ENCODE measurements around the gene FADS1. TPM values are rescaled to one million over a fixed set of nuclear protein-coding genes. Genes with fewer than 3 reads are reported as not detected.
A peak's percentile ranks its signal among the peaks of the same experiment; 100 is the strongest.

FADS1 gene
- total RNA-seq, 4 donors from 2014 or later = 2.2 to 13.8 (median 3.7) TPM

- DNase-seq = no peak
- no peak for TF ChIP-seq POLR2AphosphoS5 (IDR thresholded peaks at IDR 0.05)
- TF ChIP-seq POLR2A (IDR thresholded peaks at IDR 0.05) = no peak
- TF ChIP-seq CTCF (IDR thresholded peaks at IDR 0.05) = no peak
- TF ChIP-seq EP300 (IDR thresholded peaks at IDR 0.05; ENCODE audit: low read depth) = no peak
- Histone ChIP-seq H3K4me1 (no peaks in the 10 kb centered on the region), H3K27me3 (no peaks in the 10 kb centered on the region), H3K27ac (no peak overlapping the region), H3K9me3 (no peaks in the 10 kb centered on the region), H3K4me3 (no peak overlapping the region), H3K36me3 (no peaks in the 10 kb centered on the region)
- WGBS, 2 donors (ENCODE audit: low coverage in 1 of 2) = 69% methylated on average over 15 of the region's 15 CpGs; no CpG with 5 or more reads in 1 of the 2 donors
- in situ Hi-C loops (cut with MboI; ENCODE audit: low pct_ligation_motif_present in 1 of 4, low pct_unique_long_range_greater_than_20kb in 1 of 4, low sequenced_read_pairs in 3 of 4) (no loop called here), intact Hi-C loops (cut with DNase I; ENCODE audit: low total_unique reads) (no loop called here)
Measured at GRCh38 chr11:61762798-61763197, 54.0 kb downstream of the FADS1 start.

GRCh38 chr11:61762223-61762615 lies 54.6 kb downstream of the FADS1 start:
- Histone ChIP-seq H3K27me3 (no peaks in the 10 kb centered on the region), H3K4me1 (peaks cover 0 to 4% (median 1%) of the 10 kb centered on the region in 4 donors)

GRCh38 chr11:61761440-61762222 lies 55.2 kb downstream of the FADS1 start:
- in situ Hi-C loops (cut with MboI; ENCODE audit: low pct_ligation_motif_present in 1 of 4, low pct_unique_long_range_greater_than_20kb in 1 of 4, low sequenced_read_pairs in 3 of 4) = no loop called here
- no peaks in the 10 kb centered on the region for H3K36me3 ChIP-seq
- H3K27ac ChIP-seq = no peak overlapping the region
- no peak overlapping the region for H3K4me3 ChIP-seq
- 76 to 81% methylated on average over 4 to 11 of the region's 11 CpGs for WGBS, 2 donors (ENCODE audit: low coverage in 1 of 2)
- DNase-seq = no peak
- H3K9me3 ChIP-seq = no peaks in the 10 kb centered on the region
- TF ChIP-seq POLR2AphosphoS5 (IDR thresholded peaks at IDR 0.05) (no peak), POLR2A (IDR thresholded peaks at IDR 0.05) (no peak), EP300 (IDR thresholded peaks at IDR 0.05; ENCODE audit: low read depth) (no peak), CTCF (IDR thresholded peaks at IDR 0.05) (no peak)
- intact Hi-C loops (cut with DNase I; ENCODE audit: low total_unique reads) = no loop called here
- H3K27me3 ChIP-seq = no peaks in the 10 kb centered on the region
- peaks cover 0 to 9% (median 7%) of the 10 kb centered on the region in 4 donors for H3K4me1 ChIP-seq

More at GRCh38 chr11:61762223-61762615, 54.6 kb downstream of the FADS1 start:
- intact Hi-C loops (cut with DNase I; ENCODE audit: low total_unique reads) = no loop called here
- Histone ChIP-seq H3K27ac (no peak overlapping the region), H3K9me3 (no peaks in the 10 kb centered on the region), H3K4me3 (no peak overlapping the region), H3K36me3 (no peaks in the 10 kb centered on the region)
- in situ Hi-C loops (cut with MboI; ENCODE audit: low pct_ligation_motif_present in 1 of 4, low pct_unique_long_range_greater_than_20kb in 1 of 4, low sequenced_read_pairs in 3 of 4) = no loop called here
- no peak for TF ChIP-seq EP300 (IDR thresholded peaks at IDR 0.05; ENCODE audit: low read depth)
- WGBS, 2 donors (ENCODE audit: low coverage in 1 of 2) = 64 to 71% methylated on average over 1 to 10 of the region's 10 CpGs
- no peak for DNase-seq

GRCh38 chr11:61760946-61761345 lies 55.9 kb downstream of the FADS1 start:
- Histone ChIP-seq H3K36me3 (no peaks in the 10 kb centered on the region), H3K27ac (no peak overlapping the region), H3K4me3 (no peak overlapping the region), H3K9me3 (no peaks in the 10 kb centered on the region), H3K27me3 (no peaks in the 10 kb centered on the region), H3K4me1 (peaks cover 0 to 16% (median 13%) of the 10 kb centered on the region in 4 donors)
- intact Hi-C loops (cut with DNase I; ENCODE audit: low total_unique reads) (no loop called here), in situ Hi-C loops (cut with MboI; ENCODE audit: low pct_ligation_motif_present in 1 of 4, low pct_unique_long_range_greater_than_20kb in 1 of 4, low sequenced_read_pairs in 3 of 4) (no loop called here)
- TF ChIP-seq POLR2AphosphoS5 (IDR thresholded peaks at IDR 0.05) = no peak
- WGBS, 2 donors (ENCODE audit: low coverage in 1 of 2) = 85% methylated on average over 7 of the region's 13 CpGs; no CpG with 5 or more reads in 1 of the 2 donors
- no peak for DNase-seq

GRCh38 chr11:61757213-61757862 lies 59.5 kb downstream of the FADS1 start:
- intact Hi-C loops (cut with DNase I; ENCODE audit: low total_unique reads) (no loop called here), in situ Hi-C loops (cut with MboI; ENCODE audit: low pct_ligation_motif_present in 1 of 4, low pct_unique_long_range_greater_than_20kb in 1 of 4, low sequenced_read_pairs in 3 of 4) (no loop called here)
- H3K4me3 ChIP-seq = no peak overlapping the region
- H3K4me1 ChIP-seq = peaks cover 3 to 27% (median 22%) of the 10 kb centered on the region in 4 donors
- H3K27ac ChIP-seq = peak overlapping the region in 1 of 4 donors; percentile 70
- H3K9me3 ChIP-seq = no peaks in the 10 kb centered on the region
- H3K27me3 ChIP-seq = peaks cover 9% of the 10 kb centered on the region
- no peak for DNase-seq
- no peaks in the 10 kb centered on the region for H3K36me3 ChIP-seq
- TF ChIP-seq POLR2AphosphoS5 (IDR thresholded peaks at IDR 0.05) (no peak), CTCF (IDR thresholded peaks at IDR 0.05) (no peak), EP300 (IDR thresholded peaks at IDR 0.05; ENCODE audit: low read depth) (no peak), POLR2A (IDR thresholded peaks at IDR 0.05) (no peak)
- WGBS, 2 donors (ENCODE audit: low coverage in 1 of 2) = 74% methylated on average over 15 of the region's 15 CpGs; no CpG with 5 or more reads in 1 of the 2 donors
